Activated CD4-positive, alpha-beta T cell treated with anti-CD3 and anti-CD28 coated beads, Interleukin-2, amount 50 U/mL, for 48 hours (primary cell): ENCODE data around the gene ITPKB.
A peak's percentile ranks its signal among the peaks of the same experiment; 100 is the strongest.
"Not testable (repeated sequence)": the region's sequence is repeated elsewhere in the genome, so short reads cannot be mapped to it uniquely, and the experiment has no call there.

Source experiments
- DNase-seq, 2 experiments: peaks; one replicate each; pipeline ENCODE4 v3.0.0-alpha.2; 2020

The ITPKB gene

DNA sequence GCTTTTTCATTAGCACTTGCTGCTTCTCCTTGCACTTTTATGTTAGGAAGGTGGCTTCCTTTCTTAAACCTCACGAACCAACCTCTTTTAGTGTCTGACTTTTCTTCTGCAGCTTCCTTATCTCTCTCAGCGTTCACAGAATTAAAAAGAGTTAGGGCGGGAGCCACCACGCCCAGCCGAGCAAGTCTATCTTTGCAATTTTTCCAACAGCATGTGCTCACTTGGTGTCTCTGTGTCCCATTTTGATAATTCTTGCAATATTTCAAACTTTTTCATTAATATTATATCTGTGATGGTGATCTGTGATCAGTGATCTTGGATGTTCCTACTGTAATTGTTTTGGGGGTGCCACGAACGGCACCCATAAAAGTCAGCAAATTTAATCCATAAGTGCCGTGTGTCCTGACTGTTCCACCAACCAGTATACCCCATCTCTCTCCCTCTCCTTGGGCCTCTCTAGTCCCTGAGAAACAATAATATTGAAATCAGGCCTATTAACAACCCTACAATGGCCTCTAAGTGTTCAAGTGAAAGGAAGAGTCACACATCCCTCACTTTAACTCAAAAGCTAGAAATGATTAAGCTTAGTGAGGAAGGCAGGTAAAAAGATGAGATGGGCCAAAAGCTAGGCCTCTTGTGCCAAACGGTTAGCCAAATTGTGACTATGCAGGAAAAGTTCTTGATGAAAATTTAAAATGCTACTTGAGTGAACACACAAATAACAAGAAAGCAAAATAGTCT, 15.9 kb upstream of the ITPKB start:
- DNase-seq, result no peak

- no peak for DNase-seq
These were observed 15.0 kb upstream of the ITPKB start for GRCh38 chr1:226754097-226754496.

DNA sequence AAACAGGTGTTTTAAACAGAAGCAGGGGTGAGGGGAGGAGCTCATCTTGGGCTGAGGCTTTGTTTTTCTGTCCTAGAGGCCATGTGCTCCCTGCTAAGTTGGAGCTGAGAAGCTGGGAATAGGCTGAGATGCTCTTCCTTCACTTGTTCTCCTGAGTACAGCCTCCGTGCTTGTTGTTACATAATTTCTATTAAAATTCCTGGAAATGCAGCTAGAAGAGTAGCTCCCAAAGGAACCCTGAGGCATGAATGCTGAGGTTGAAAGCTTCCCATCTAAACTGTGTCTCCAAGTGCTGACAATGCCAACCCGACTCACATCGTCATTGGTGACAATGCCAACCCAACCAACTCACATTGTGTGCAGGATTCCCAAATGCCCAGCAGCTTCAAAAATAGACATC, 12.6 kb upstream of the ITPKB start:
- DNase-seq, result no peak

- no peak for DNase-seq
These were observed 12.1 kb upstream of the ITPKB start for GRCh38 chr1:226751214-226751613.

- DNase-seq, result no peak
These were observed 10.4 kb upstream of the ITPKB start for GRCh38 chr1:226749467-226749866.

DNA sequence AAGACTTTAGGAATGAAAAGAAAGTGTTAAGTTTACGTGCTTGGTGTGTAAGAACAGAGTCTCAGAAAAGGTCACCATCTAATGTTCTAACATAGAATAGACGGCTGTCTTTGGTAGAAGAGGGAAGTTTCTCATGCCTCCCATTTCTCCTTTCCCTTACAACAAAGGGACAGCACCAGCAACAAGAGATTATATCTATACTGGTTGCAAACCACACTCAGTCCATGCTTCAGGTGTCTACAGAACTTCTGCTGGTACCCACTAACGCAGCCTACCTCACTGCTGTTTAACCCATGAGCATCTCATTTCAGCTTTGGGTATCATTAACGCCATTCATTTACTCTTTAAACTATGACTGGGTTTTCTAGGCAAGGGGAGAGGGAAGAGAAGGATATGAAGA, 9.2 kb upstream of the ITPKB start:
- DNase-seq, result no peak

- not testable (repeated sequence) for DNase-seq
These were observed 8.6 kb upstream of the ITPKB start for GRCh38 chr1:226747519-226748263.

DNA sequence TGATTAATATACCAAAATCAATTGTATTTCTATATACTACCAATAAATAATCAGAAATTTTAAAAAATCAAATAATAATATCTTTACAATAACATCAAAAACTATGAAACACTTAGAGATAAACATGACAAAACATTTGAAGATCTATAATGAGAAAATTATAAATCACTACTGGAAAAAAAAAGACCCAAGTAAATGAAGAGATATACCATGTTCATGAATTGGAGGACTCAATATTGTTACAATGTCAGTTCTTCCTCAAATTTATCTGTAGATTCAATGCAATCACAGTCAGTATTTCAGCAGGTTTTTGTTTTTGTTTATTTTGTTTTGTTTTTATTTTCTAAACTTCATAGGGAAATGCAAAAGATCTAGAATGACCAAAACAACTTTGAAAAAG, 4.2 kb upstream of the ITPKB start:
- no peak for DNase-seq

DNA sequence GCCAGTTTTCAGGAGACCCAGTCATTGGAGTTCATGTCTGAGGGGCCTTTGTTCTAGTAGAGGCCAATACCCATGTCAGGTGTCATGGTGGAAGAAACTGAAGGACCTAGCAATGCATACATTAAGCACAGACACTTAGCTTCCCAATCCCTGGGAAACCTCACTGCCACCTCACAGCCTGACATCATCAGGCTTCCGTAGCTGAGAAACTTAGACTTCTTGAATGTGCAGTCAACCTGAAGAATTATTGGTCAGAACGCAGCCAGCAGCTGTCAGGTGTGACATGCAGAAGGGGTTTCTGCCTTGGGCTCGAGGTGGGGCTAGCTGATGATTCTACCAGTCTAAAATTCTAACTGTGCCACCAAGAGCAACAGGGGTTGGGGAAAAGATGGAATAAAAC, 1.9 kb upstream of the ITPKB start:
- no peak for DNase-seq

DNA sequence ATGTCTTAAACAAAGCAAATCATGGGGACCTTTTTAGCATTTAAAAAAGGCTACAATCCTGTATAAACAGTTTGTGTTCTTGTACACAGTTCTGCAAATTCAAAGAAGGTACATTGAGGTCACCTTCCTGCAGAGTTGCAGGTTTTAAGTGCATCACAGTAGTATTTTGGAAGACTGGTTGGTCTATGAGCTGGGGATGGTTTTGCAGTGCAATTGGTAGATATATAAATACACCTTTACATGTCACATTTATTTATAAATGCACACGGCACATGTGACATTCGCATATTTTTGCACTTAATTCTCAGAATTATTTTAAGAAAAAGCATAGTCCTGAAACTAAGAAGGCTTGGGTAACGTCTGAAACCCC, 599 bp upstream of the ITPKB start:
- no peak for DNase-seq

DNA sequence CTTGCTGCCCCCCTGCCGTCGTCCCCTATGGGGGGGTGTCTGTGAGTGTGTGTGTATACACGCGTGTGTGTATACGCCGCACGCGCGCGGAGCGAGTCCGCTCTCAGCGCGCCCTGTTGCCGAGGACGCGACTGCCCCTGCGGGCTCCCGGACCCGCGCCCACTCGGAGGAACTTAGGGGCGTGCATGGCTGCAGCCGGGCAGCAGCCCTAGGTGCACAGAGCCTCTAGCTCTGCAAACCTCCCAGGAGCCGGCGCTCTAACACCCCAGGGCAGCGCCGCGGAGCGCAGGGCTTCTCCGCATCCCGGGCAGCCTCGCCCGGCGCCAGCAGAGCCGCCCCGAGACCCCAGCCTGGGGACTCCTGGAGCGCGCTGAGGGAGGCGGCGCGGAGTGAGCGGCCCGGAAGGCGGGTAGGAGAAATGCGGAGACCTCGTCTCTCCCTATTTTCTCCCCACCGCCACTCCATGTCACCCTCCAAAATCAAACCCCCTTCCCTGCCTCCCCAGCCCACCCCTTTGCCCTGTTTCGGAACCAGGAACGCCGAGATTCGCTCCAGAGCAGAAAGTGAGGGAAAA, 574 bp downstream of the ITPKB start:
- DNase-seq, result peak; percentile 47 to 53

DNA sequence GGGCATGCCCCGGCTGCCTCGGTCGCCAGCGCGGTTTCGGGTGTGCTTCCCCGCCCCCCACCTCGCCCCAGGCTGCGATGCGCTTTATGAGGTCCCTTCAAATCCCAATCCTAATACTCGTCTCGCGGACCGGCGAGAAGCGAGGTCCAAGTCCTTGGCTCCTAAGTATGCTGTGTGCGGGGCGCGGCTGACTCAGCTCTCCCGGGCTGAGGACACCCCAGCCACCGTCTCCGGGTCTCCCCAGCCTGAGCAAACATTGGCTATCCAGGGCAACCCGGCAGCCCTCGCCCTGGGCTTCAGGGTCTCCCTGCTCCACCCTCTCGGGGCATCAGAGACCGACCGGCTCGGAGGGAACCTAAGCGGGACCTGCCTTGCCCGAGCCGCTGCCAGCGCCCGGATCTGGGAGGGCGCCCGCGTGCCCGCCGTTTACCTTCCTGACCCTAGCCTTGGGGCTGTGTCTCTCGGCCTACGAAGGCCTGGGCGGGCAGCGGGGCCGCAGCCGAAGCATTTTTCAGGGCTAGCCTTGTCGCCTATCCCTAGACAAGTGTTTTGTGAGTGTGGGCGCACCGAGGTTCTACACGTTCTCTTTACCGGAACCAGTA, 1.2 kb downstream of the ITPKB start:
- peak; percentile 59 to 63 for DNase-seq

- peak; percentile 55 to 67 for DNase-seq
These were observed 1.9 kb downstream of the ITPKB start for GRCh38 chr1:226736908-226737818.

- DNase-seq, result no peak
These were observed 2.8 kb downstream of the ITPKB start for GRCh38 chr1:226736001-226736907.

DNA sequence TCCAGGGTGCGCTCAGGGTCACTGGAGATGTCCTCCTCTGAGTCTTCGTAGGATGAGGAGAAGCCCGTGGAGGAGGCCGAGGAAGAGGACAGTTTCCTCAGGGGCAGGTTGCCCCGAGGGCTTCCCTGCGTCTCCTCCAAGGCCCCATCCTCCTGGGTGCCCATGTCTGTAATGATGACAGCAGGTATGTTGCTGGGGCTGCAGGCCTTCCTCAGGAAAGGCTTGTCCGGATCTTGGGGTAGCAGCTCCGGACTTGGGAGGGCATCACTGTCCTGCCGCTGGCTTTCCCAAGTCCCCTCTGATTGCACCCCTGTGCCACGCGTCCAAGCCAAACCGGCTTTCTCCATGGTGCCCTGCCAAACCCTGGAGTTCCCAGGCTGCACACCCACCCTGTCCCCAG, 3.5 kb downstream of the ITPKB start:
- DNase-seq, result no peak

GRCh38 chr1:226734611-226735153, 4.4 kb downstream of the ITPKB start:
- no peak for DNase-seq

DNA sequence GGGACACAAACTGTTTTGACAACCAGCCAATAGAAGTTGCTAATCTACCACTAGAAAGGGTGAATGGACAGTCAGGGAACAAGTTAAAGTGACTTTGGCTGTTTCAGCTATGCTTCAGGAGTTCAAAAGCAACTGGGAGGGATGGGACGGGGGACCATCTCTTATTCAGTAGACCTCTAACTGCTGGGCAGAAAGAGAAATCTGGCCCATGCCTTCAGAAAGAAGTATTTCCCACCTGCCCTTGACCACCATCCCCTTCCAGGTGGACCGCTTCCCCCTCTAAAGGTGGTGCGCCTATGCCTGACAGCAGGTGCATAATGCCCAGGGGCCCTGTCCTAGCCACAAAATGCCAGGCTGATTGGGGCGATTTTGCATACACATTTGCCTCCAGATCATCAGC, 5.2 kb downstream of the ITPKB start:
- no peak for DNase-seq

GRCh38 chr1:226733304-226733703, 5.8 kb downstream of the ITPKB start:
- DNase-seq, result no peak

GRCh38 chr1:226732856-226733291, 6.2 kb downstream of the ITPKB start:
- no peak for DNase-seq

- DNase-seq, result no peak
These were observed 7.7 kb downstream of the ITPKB start for GRCh38 chr1:226731257-226731893.

GRCh38 chr1:226730836-226731235, 8.2 kb downstream of the ITPKB start:
- no peak for DNase-seq
